ENCODE results near the gene ARHGAP24.

GRCh38 chr4:85498068-85498733 lies 23.3 kb downstream of the ARHGAP24 start:
- TF ChIP-seq BHLHE40 (IDR thresholded peaks at IDR 0.05; ENCODE audit: borderline replicate concordance) (no peak), ELF4 (IDR thresholded peaks at IDR 0.05) (no peak), L3MBTL2 (conservative IDR thresholded peaks at IDR 0.05) (no peak), SP1 (IDR thresholded peaks at IDR 0.05) (no peak)
